Lower lobe of right lung (tissue), 2 donors: ENCODE data around the gene HLTF. TPM values are rescaled to one million over a fixed set of nuclear protein-coding genes. Genes with fewer than 3 reads are reported as not detected.

ENCODE experiments used
- ATAC-seq, 2 donors: fragments of 200-7000 bp; cut with Tn5 transposase; one replicate each; pipeline ENCODE4 v1.9.1; 2020 to 2022; ENCODE audit warnings: mild to moderate bottlenecking in 2 of 2, moderate library complexity in 2 of 2
- DNase-seq: peaks from one replicate; pipeline ENCODE4 v3.0.0-alpha.2; 2020
- H3K27ac ChIP-seq: fragments of 200-600 bp; one replicate; pipeline ENCODE4 v1.8.0; 2022
- H3K27me3 ChIP-seq: fragments of 200-600 bp; one replicate; pipeline ENCODE4 v1.8.0; 2022; ENCODE audit warnings: low read depth
- H3K36me3 ChIP-seq: fragments of 200-600 bp; one replicate; pipeline ENCODE4 v1.8.0; 2022; ENCODE audit warnings: mild to moderate bottlenecking
- H3K4me1 ChIP-seq: fragments of 200-600 bp; one replicate; pipeline ENCODE4 v1.8.0; 2022
- H3K4me3 ChIP-seq: fragments of 200-600 bp; one replicate; pipeline ENCODE4 v1.8.0; 2022; ENCODE audit warnings: mild to moderate bottlenecking
- H3K9me3 ChIP-seq: fragments of 200-600 bp; one replicate; pipeline ENCODE4 v1.8.0; 2022
- CTCF ChIP-seq: fragments of 200-600 bp; IDR thresholded peaks from one replicate; pipeline ENCODE4 v1.8.0; 2022; ENCODE audit warnings: antibody characterized with exemption, mild to moderate bottlenecking
- intact Hi-C: fragments of 100-400 bp; cut with DNase I; formaldehyde crosslinking; loops from one replicate; pipeline ENCODE4 v1.11.0; 2022
- total RNA-seq: library from RNA; stranded (reverse); fragmentation: NEBNext Ultra II Directional; extraction: Animal tissue kit (Norgen Biotek cat#: 25700); gene quantifications from one replicate; pipeline ENCODE4 v1.2.1, GENCODE V29; 2021
- donor health status: DM: no; HTN: yes; CAD: no; lungs with severe emphysema.

Gene HLTF
- total RNA-seq, 1 donor from 2014 or later = 18.5 TPM

GRCh38 chr3:149023951-149024350, 62.4 kb downstream of the HLTF start:
- H3K36me3 ChIP-seq = peaks cover 74% of the 10 kb centered on the region
- no peak overlapping the region for H3K27ac ChIP-seq
- DNase-seq = no peak

GRCh38 chr3:149021830-149022229, 64.5 kb downstream of the HLTF start:
- DNase-seq = no peak
- H3K36me3 ChIP-seq = peaks cover 53% of the 10 kb centered on the region
- no peak for TF ChIP-seq CTCF
- no peaks in the 10 kb centered on the region for H3K9me3 ChIP-seq
- no peak overlapping the region for H3K27ac ChIP-seq
- intact Hi-C loops = no loop called here
- ATAC-seq = no peak
- no peaks in the 10 kb centered on the region for H3K4me1 ChIP-seq
- H3K4me3 ChIP-seq = no peak overlapping the region
- H3K27me3 ChIP-seq = no peaks in the 10 kb centered on the region

More at GRCh38 chr3:149023951-149024350, 62.4 kb downstream of the HLTF start:
- H3K27me3 ChIP-seq = no peaks in the 10 kb centered on the region
- no peak overlapping the region for H3K4me3 ChIP-seq
- TF ChIP-seq CTCF = no peak
- intact Hi-C loops = no loop called here
- no peak for ATAC-seq
- H3K4me1 ChIP-seq = no peaks in the 10 kb centered on the region
- H3K9me3 ChIP-seq = no peaks in the 10 kb centered on the region

- ATAC-seq (no peak), DNase-seq (no peak)
- H3K36me3 ChIP-seq = peaks cover 43% of the 10 kb centered on the region
- intact Hi-C loops = no loop called here
- H3K27me3 ChIP-seq = no peaks in the 10 kb centered on the region
- H3K27ac ChIP-seq = no peak overlapping the region
- no peak for TF ChIP-seq CTCF
- no peak overlapping the region for H3K4me3 ChIP-seq
- no peaks in the 10 kb centered on the region for H3K4me1 ChIP-seq
- no peaks in the 10 kb centered on the region for H3K9me3 ChIP-seq
Observed at GRCh38 chr3:149020839-149021252, 65.5 kb downstream of the HLTF start.

- H3K27ac ChIP-seq = no peak overlapping the region
- no peak overlapping the region for H3K4me3 ChIP-seq
- H3K27me3 ChIP-seq = no peaks in the 10 kb centered on the region
- TF ChIP-seq CTCF = no peak
- no peaks in the 10 kb centered on the region for H3K9me3 ChIP-seq
- H3K36me3 ChIP-seq = peaks cover 38% of the 10 kb centered on the region
- no peaks in the 10 kb centered on the region for H3K4me1 ChIP-seq
- DNase-seq (no peak), ATAC-seq (no peak)
- intact Hi-C loops = no loop called here
Observed at GRCh38 chr3:149020196-149020838, 66.0 kb downstream of the HLTF start.

- no peak overlapping the region for H3K27ac ChIP-seq
- H3K36me3 ChIP-seq = peaks cover 34% of the 10 kb centered on the region
- H3K27me3 ChIP-seq = no peaks in the 10 kb centered on the region
- peaks cover 5% of the 10 kb centered on the region for H3K4me1 ChIP-seq
- no peak for TF ChIP-seq CTCF
- no peak overlapping the region for H3K4me3 ChIP-seq
- intact Hi-C loops = no loop called here
- ATAC-seq (no peak), DNase-seq (no peak)
- H3K9me3 ChIP-seq = no peaks in the 10 kb centered on the region
Observed at GRCh38 chr3:149019580-149019979, 66.8 kb downstream of the HLTF start.
